ENCODE measurements around the gene PSMD9.
A peak's percentile ranks its signal among the peaks of the same experiment; 100 is the strongest.

The PSMD9 gene

DNA sequence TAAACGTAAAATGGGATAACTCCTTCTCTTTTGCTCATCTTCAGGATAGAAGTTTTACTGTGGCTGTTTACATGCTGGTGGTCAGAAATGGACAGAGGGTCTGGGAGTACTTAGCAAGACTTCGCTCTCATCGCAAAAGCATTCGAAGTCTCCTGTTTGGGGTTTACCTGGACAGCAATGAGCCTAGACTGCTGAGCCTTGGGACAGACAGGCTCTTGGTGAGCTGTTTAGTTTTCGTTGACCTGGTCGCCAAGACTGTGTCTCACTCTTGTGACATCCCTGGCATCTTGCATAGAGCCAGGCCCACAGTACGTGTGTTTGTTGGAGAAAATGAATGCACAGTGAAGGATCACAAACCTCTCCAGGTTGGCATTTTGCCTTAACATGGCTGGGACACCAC lies 72.0 kb downstream of the PSMD9 start:
- TF ChIP-seq, protein P1, sequence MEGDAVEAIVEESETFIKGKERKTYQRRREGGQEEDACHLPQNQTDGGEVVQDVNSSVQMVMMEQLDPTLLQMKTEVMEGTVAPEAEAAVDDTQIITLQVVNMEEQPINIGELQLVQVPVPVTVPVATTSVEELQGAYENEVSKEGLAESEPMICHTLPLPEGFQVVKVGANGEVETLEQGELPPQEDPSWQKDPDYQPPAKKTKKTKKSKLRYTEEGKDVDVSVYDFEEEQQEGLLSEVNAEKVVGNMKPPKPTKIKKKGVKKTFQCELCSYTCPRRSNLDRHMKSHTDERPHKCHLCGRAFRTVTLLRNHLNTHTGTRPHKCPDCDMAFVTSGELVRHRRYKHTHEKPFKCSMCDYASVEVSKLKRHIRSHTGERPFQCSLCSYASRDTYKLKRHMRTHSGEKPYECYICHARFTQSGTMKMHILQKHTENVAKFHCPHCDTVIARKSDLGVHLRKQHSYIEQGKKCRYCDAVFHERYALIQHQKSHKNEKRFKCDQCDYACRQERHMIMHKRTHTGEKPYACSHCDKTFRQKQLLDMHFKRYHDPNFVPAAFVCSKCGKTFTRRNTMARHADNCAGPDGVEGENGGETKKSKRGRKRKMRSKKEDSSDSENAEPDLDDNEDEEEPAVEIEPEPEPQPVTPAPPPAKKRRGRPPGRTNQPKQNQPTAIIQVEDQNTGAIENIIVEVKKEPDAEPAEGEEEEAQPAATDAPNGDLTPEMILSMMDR (IDR thresholded peaks at IDR 0.05; ENCODE audit: control extremely low read depth, extremely low read depth, low read depth, missing control alignments), result no peak
- ChIA-PET POLR2A (no interaction called here), CTCF (interaction anchor here (1.1 kb wide), 1 partner anchor 394 kb away, joined by 3 read pairs; no protein-coding TSS in a partner anchor)
- peak; percentile 6 for DNase-seq (ENCODE audit: extremely low spot score)

DNA sequence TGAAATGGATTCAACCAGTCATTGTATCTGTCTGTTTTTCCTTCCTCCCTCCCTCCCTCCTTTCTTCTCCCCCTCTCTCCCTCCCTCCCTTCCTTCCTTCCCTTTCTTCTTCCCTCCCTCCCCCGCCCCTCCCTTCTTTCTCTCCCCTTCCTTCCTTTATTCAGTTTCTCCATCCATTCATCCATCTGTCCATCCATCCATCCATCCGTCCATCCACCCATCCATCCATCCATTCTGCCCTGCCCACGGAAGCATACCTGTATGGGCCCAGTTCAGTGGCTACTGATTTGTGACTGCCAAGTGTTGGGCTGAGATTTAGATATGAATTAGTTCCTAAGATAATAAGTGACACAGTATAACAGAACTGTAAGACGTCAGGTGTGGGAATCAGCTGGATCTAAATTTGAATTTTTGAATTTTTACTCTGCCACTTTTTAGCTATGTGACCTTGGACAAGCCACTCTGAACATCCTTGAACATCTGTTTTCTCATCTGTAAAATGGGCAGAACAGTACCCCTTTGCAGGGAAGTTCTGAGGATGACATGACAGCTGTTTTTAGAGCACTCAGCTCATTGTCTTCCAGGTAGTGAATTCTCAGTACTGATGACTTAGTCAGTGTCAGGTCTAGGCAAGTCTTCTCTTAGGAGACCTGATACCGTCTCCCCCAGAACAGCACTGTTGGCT lies 72.7 kb downstream of the PSMD9 start:
- peak; percentile 5 for DNase-seq (ENCODE audit: extremely low spot score)
- ChIA-PET CTCF (interaction anchor here (1.1 to 1.3 kb wide), 2 partner anchors 19 to 393 kb away, joined by 3 to 5 read pairs; no protein-coding TSS in a partner anchor), POLR2A (interaction anchor here (0.5 kb wide), 1 partner anchor 1537 kb away, joined by 3 read pairs; no protein-coding TSS in a partner anchor)
- TF ChIP-seq, protein P1 (IDR thresholded peaks at IDR 0.05; ENCODE audit: control extremely low read depth, extremely low read depth, low read depth, missing control alignments), result no peak

DNA sequence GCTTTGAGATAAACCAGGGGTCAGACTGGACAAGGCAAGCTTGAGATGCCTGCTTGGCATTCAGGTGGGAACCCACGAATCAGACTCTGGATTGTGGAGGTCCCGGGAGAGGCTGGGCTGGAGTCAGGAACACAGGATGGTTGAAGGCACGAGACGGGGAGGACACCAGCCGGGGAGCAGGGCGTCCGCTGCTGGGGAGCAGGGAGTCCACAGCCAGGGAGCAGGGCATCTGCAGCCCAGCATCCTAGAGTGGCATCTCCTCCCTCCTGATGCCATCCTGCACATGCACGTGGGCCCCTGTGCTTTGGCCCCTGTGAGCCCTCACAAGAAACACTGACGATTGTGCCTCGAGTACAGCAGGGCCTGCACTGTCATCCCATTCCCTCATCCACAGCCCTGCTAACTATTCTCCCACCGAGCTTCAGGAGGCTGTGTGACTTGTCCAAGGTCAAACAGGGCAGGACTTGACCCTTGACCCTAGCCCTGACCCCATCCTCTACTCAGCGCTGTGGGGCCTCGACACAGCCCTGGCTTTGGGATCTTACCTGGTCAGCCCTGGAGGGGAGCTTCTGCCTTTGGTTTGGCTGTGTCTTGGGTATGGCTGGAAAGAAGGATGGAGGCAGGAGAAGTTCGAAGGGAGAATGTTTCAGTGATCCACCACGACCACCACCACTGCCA lies 74.9 kb downstream of the PSMD9 start:
- CTCF ChIA-PET, result interaction anchor here (0.7 to 0.8 kb wide), 2 partner anchors 91 to 227 kb away, joined by 3 read pairs; no protein-coding TSS in a partner anchor
- DNase-seq (ENCODE audit: extremely low spot score), result no peak
- POLR2A ChIA-PET, result no interaction called here
- TF ChIP-seq, protein P1 (IDR thresholded peaks at IDR 0.05; ENCODE audit: control extremely low read depth, extremely low read depth, low read depth, missing control alignments), result no peak

DNA sequence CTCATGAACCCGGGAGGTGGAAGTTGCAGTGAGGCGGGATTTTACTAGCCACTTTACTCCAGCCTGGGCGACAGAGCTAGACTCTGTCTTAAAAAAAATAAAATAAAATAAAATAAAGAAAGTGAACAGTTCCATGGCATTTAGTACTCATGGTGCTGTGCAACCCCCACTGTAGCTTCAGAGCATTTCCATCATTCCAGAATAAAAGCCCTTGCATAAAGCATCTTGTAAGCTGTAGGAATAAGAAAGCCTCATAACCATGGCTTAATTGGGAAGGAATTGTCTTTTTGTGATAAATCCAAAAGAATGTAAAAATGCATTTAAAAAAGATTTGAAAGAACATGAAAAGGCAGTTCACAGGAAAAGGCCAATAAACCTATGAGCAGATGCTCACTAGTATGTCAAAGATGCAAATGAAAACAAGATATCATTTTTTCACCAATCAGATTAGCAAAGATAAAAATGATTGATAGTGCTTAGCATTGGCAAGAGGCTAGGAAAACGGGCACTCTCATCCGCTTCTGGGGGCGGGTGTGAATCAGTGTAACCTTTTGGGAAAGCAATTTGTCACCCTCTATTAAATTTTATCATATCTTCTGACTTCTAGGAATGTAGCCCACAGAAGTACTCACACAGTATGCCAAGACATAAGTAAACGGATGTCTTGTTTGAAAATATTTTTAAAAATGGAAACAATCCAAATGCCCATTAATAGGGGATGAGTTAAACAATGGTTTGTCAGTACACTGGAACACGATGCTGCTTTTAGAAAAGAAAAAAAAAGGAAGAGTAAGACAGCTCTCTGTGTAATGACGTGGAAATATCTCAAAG lies 76.4 kb downstream of the PSMD9 start:
- POLR2A ChIA-PET, result no interaction called here
- TF ChIP-seq, protein P1 (IDR thresholded peaks at IDR 0.05; ENCODE audit: control extremely low read depth, extremely low read depth, low read depth, missing control alignments), result no peak
- CTCF ChIA-PET, result no interaction called here
- DNase-seq (ENCODE audit: extremely low spot score), result no peak

DNA sequence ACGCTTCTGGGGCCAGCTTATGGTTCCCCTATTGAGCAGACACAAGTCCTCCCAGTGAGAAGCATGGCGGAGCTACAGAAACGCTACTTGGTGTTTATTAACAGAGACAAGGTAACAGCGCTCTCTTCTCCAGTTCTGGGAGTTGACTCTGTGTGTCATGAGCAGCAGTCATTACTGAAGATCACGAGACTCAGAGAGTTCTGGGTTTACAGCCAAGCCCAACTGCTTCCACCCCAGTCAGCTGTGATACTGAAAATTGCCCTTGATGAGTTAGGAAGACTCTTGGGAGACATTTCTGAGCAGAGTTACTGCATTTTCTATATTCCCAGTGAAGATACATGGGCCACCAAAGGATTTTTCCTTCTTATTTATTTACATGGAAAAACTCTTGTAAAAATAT lies 78.4 kb downstream of the PSMD9 start:
- CTCF ChIA-PET, result interaction anchor here (1.2 kb wide), 1 partner anchor 155 kb away, joined by 3 read pairs; no protein-coding TSS in a partner anchor

More for the DNA sequence above, 78.4 kb downstream of the PSMD9 start:
- POLR2A ChIA-PET, result no interaction called here
- TF ChIP-seq, protein P1 (IDR thresholded peaks at IDR 0.05; ENCODE audit: control extremely low read depth, extremely low read depth, low read depth, missing control alignments), result no peak
- no peak for DNase-seq (ENCODE audit: extremely low spot score)

Measured in GM10248 (cell line).